Keratinocyte (primary cell): ENCODE results near the gene RALGAPA2.

ENCODE experiments used
- CTCF ChIP-seq, 3 experiments: IDR thresholded peaks in 1 of 3; conservative IDR thresholded peaks in 1 of 3; optimal IDR thresholded peaks in 1 of 3; 2 replicates in 2 of 3; 3 replicates in 1 of 3; pipeline versions ENCODE3 to v1.5.1; 2011; ENCODE audit warnings: low read length in 3 of 3, mild to moderate bottlenecking in 3 of 3, moderate library complexity in 2 of 3, control low read depth in 1 of 3, inconsistent platforms in 1 of 3; ENCODE audit not compliant: insufficient read depth in 2 of 3; ENCODE audit errors: extremely low read depth in 1 of 3
- EZH2 ChIP-seq: IDR thresholded peaks from one replicate; pipeline ENCODE4 v1.6.1; 2012; ENCODE audit warnings: inconsistent platforms, mild to moderate bottlenecking, low read length, moderate library complexity

GRCh38 chr20:20597966-20598365 lies 114.5 kb downstream of the RALGAPA2 start:
- no peak for TF ChIP-seq CTCF (optimal IDR thresholded peaks at IDR 0.05 in 1 of 3, IDR thresholded peaks at IDR 0.05 in 1 of 3, conservative IDR thresholded peaks at IDR 0.05 in 1 of 3; ENCODE audit: extremely low read depth in 1 of 3, insufficient read depth in 2 of 3, low read length in 3 of 3)
- TF ChIP-seq EZH2, result no peak
